GM04503 (cell line): ENCODE results near the gene PFDN4.
"Not testable (repeated sequence)": the region's sequence is repeated elsewhere in the genome, so short reads cannot be mapped to it uniquely, and the experiment has no call there.

ENCODE experiments used
- DNase-seq: peaks from one replicate; pipeline ENCODE4 v3.0.0-alpha.2; 2012; ENCODE audit warnings: low read depth

PFDN4 gene

DNA sequence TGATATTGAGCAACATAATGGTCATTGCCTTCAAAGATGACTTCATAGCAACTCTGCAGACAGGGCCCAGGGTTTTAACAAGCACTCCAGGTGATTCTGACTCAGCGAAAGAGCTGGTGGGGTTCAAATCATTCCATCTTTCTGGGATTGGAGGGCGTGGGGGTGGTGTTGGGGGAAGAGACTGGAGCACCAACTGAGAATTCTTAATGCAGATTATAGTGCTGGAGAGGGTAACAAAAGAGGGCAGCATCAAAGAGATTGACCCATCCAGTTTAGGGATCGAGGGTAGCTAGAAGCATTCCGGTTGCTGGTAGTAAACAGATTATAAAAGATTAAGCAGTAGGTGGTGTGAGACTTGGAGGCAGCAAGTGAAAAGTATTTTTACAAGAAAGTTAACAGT, 15.9 kb downstream of the PFDN4 start:
- no peak for DNase-seq

DNA sequence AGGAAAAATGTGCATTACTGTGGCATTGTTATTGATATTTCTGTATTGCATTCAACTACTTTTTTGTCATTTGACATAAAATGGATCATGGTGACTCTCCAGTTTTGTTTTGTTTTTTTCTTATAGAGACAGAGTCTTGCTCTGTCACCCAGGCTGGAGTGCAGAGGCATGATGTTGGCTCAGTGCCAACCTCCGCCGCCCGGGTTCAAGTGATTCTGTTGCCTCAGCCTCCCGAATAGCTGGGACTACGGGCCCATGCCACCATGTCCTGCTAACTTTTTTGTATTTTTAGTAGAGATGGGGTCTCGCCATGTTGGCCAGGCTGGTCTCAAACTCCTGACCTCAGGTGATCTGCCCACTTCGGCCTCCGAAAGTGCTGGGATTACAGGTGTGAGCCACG, 16.8 kb downstream of the PFDN4 start:
- DNase-seq, result not testable (repeated sequence)

DNA sequence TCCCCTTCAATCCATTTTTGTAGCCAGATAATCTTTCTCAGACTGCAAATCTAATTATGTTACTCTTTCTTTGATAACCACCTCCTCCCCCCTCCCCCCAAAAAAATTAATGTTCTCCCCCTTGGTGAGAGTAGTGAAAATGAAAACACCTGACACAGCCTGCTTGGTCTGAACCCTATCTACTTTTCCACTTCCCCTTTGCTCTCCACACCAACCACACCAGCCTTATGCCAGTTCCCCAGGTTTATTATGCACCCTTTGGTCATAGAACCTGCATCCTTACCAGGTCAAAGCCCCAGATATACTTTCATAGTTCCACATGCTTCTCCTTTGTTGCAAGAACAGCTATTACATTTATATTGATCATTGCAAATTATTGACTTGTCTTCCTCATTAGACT, 19.4 kb downstream of the PFDN4 start:
- no peak for DNase-seq

DNA sequence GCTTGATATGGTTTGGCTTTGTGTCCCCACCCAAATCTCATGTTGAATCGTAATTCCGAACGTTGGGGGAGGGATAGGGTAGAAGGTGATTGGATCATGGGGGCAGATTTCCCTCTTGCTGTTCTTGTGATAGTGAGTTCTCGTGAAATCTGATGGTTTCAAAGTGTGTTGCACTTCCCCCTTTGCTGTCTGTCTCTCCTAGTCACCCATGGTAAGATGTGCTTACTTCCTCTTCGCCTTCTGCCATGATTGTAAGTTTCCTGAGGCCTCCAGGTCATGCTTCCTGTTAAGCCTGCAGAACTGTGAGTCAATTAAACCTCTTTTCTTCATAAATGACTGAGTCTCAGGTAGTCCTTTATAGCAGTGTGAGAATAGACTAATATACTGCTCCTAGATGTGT, 19.9 kb downstream of the PFDN4 start:
- DNase-seq, result no peak

DNA sequence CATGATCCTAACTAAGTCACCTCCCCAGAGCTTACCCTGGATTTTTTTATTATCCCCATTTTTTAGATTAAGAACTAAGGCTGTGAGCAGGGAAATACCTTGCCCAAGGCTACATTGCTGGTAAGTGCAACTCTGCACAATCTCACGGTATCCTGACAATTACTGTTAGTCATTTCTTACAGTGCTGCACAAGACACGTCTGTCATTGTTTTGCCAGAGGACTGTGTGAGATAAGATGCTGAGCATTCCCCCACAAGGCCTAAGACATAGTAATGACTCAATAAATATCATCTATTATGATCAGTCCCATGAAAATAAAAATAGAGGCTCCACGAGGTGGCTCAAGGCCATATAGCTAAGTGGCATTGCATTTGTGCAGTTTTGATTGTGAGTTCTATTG, 21.0 kb downstream of the PFDN4 start:
- no peak for DNase-seq

DNA sequence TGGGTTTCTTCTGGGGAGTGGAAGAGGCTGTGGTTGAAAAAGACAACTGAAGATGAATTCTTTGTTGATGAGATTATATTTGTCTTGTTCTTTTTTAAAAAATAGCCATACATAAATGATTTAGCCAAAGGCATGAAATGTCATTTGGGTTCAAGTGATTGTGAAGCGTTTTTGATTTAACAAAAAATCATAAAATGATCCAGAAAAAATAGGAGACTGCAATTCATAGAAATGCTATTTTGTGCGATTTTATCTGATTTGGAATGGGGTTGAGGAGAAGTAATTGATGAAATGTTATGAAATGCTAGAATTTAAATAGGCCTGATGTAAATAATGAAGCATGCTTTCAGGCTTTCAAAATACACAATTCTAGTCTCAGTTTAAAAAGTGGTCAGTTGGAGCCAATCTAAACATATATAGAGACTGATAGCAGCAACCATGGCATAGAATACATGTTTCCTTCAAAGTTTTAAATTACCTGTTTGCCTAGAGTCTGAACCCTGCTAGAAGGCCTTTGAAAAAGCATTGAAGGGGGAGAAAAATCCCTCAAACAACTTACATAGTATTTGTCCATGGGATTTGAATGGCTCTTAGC, 21.8 kb downstream of the PFDN4 start:
- DNase-seq, result no peak

DNA sequence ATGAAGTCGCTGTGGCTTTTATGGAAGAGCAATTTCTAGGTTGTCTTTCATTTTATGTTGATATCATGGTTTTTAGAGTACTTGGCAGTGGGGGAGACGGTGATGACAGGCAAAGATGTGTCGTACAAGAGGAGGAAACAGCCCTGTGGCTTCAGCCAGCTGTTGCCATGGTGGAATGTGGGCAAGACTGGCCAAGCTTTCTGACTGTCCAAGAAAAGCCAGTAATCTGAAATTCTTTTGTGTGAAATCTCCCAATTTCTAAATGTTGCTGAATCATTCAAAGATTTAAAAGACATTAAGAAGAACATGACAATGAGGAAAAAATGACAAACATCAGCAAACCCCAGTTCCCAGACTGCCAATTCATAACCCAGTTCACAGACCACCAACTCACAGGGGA, 23.1 kb downstream of the PFDN4 start:
- no peak for DNase-seq

DNA sequence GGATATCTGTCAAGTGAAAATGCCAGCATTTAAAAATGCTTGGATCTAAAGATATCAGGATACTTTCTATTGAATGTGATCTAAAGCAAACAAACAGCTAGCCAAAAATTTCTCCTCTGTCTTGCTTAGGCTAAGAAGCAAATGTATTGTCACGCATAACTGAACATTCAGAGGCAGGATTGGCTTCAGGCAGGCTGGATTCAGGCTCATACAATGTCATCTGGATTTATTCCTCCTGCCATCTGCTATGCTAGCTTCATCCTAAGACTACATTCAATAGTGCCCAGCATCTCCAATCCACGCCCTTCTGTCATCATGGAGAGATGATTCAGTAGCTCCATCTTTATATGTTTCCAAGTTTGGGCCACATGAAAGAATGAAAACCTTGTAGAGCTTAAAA, 27.1 kb downstream of the PFDN4 start:
- DNase-seq, result no peak

DNA sequence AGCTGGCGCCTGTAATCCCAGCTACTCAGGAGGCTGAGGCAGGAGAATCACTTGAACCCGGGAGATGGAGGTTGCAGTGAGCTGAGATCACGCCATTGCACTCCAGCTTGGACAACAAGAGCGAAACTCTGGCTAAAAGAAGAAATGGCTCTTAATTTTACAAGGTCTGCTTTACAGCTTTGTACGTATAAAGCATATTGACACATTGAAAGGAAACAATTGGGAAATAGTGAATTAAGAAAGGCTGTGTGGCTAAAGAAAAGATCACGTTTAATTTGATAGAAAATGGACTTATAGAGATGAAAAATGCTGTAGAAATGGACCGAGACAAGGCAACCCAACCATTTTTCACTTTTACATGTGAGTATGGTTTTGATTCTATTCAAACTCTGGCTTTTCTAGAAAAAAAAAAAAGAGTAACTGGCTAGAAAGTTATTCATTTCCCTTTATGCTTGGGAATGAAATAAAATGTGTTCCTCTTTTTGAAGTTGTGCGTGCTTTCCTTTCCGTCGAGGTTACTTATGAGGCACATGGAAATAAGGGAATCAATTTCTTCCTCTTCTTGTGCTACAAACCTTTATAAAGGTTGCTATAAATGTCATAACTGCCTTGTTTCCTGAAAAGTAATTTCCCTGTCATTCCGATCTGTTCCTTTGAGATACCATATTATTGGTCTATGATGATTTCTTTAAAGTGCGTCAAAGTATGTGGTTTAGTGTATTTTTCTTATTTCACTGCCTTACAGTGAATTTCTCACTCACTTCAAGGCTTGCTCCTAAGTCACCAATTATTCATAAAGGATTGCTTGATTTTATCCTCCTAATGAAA, 29.4 kb downstream of the PFDN4 start:
- no peak for DNase-seq

DNA sequence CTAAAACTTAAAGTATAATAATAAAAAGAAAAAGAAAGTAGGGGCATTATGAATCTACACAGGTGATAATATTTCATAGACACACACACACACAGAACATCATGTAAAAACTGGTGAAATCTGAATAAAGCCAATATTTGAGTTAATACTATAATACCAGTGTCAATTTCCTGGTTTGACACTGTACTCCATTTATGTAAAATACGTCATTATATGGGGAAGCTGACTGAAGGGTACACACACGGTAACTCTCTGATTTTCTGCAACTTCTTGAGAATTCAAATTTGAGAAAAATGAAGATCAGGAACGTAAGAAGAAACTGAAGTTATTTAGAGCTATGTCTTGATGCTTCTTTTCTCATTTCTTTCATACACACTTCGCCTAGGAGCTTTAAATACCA, 36.2 kb downstream of the PFDN4 start:
- DNase-seq, result no peak

DNA sequence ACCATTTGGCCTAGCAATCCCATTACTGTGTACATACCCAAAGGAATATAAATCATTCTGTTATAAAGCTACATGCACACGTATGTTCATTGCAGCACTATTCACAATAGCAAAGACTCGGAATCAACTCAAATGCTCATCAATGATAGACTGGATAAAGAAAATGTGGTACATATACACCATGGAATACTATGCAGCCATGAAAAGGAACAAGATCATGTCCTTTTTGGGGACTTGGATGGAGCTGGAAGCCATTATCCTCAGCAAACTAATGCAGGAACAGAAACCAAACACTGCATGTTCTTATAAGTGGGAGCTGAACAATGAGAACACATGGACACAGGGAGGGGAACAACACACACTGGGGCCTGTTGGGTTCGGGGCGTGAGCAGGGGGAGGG, 40.8 kb downstream of the PFDN4 start:
- DNase-seq, result not testable (repeated sequence)

DNA sequence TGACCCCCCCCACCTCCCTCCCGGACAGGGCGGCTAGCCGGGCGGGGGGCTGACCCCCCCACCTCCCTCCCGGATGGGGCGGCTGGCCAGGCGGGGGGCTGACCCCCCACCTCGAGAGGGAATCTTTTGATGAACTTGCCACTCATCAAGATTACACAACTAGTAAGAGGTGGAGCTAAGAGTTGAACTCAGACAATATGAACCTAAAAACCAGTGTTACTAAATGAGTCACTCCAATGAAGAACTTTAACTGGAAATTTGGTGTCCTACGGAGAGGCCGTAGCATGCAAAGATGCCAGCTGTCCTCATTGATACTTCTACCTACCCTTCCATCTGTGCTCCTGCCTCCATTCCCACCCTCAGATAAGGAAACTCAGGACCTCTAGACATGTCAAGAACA, 42.8 kb downstream of the PFDN4 start:
- DNase-seq, result no peak

DNA sequence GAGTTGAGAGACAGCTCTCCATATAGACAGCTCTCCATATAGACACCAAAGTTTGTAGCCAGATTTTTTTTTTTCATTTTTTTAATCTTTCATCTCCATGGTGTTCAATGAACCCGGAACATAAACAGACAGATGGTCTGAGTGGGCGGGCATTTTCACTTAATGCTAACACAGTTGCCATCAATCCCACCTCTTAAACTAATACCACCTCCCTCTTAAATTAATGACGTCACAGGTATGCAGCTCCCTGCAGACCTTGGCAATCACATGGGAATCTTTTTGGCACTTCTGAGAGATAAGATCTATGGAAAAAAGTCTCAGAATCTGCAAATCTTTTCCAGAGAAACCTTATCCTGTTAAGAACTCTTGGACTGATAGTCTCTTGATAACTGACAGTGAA, 43.2 kb downstream of the PFDN4 start:
- DNase-seq, result no peak

DNA sequence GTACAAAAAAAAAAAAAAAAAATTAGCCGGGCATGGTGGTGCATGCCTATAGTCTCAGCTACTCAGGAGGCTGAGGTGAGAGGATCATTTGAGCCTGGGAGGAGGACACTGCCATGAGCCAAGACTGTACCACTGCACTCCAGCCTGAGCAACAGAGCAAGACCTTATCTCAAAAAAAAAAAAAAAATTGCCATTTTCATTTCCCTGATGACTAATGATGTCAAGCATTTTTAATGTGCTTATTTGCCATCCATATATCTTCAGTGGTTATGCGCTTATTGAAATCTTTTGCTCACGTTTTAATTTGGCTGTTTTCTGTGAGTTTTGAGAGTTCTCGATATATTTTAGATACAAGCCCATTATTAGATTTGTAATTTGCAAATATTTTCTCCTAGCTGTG, 46.7 kb downstream of the PFDN4 start:
- DNase-seq, result no peak

DNA sequence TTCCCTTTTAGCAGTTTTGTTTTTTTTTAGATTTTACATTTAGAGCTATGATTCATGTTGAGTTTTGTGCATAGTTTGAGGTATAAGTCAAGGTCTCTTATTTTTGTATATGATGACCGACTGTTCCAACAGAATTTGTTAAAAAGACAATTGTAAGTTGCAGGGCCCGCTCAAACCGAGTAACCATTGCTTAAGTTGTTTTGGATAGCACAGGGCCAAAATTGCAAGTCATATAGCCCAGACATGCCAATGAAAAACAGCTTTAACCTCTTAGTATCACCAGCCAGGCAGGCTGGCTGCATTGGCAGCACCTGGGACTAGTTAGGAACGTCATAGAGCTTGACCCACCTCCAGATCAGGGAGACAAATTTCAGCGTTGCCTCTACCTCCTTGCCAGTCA, 47.3 kb downstream of the PFDN4 start:
- no peak for DNase-seq

DNA sequence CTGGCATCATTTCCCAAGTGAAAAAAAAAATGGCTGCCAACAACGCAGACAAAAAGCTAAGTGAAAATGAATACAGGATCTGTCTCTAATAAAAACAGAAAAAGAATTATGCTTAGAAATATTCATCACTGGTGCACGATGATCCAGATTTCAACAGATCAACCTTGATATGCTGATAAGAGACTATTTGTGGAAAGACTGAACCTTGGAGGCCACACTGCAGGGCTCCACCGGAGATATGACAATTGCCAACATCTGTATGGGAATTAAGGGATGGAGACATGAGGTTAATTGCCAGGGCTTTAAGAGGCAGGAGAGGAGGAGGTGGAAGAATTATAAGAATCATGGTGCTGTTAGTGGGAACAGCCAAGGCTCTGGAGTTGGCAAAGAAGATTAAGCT, 48.3 kb downstream of the PFDN4 start:
- no peak for DNase-seq

DNA sequence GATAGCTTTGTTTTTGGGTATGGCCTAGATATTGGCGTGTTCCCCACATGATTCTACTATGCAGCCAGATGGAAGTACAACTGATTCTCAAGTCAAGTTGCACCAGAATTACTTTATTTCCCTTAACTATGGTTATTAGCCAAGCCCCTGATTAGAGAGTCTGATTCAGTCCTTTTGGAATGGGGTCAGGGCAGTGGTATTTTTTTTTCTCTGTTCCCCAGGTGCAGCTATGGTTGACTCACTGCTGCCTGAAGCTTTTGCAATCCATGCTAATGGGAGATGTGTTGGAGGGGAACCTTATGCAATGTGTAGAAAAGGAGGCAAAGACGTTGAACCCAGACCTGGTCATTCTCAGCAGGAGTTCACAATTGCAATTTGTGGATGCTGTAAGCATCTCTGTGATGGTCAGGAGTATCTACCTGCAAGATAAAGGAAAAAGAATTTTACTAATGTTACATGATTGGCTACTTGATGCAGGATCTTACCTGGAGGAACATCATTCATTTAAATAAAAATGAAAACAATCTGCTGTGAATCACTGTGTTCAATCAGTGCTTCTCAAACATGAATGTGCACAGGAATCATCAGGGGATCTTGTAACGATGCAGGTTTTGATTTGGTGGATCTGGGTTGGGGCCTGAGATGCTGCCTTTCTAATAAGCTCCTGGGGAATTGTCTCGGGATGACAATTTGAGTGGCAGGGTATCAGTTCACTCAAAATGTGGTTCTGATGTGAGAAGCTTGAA, 49.4 kb downstream of the PFDN4 start:
- DNase-seq, result no peak

DNA sequence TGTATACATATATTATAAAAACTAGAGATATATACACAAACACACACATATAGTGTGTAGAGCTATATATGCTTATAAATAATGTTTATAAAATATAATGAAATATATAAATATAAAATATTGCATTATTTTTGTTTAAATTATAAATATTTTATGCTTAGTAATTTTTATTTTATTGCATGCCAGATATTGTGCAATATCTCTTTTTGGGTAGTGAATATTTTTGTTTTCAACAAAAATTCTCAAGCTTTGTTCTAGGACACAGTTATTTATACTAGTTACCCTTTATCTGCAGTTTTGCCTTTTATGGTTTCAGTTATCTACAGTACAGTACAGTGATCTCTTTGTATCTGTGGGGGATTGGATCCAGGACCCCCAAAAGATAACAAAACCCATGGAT, 52.2 kb downstream of the PFDN4 start:
- DNase-seq, result no peak

DNA sequence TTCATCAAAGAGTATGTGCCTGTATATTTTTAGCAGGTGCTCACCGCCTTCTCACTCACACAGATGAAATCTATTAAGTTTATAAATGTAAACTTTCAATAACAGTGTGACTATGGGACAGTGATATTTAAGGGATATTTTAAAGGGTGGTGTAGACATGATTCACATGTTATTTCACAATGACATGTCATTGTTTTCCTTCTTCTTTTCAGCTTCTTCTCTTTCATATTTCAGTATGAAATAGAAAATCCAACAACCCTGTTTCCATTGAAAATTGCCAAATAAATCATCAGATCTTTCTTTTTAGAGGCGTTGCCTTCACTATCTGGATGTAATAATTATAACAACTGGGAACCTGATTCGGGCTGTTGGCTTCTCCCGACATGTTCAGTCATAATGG, 54.8 kb downstream of the PFDN4 start:
- DNase-seq, result no peak

DNA sequence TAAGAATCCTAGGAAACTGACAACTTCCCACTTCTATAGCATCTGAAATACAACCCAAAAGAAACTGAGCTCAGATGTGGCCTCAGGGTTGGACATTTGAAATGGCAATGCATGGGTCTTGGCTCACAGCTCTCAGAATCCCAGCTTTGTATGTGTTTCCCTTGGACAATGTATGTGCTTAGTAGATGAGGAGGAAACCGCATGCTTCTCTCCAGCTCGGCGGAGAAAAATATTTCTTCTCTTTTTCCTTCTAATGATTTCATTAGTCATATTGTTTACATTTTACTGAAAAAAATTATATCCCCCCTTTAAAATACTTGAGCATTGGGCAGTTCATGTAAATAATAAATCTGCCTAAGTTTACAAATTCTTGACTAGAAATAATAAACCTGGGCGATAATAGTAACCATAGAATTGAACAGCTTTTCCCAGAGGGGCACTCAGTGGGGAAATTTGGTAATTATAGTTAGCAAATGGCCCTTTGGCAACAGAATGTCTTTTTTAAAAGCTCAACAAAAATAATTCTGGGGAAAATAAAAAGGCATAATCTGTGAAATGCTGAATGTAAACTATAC, 55.3 kb downstream of the PFDN4 start:
- DNase-seq, result no peak

DNA sequence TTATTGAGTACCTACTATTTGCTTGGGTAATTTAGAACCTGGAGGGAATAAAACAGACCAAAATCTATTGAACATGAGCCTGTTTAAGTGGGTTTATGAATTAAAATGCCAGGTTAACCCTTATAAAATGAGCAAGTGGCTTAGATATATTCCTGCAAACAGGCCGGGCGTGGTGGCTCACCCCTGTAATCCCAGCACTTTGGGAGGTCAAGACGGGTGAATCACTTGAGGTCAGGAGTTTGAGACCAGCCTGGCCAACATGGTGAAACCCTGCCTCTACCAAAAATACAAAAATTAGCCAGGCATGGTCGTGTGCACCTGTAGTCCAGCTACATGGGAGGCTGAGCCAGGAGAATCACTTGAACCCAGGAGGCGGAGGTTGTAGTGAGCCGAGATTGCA, 57.9 kb downstream of the PFDN4 start:
- not testable (repeated sequence) for DNase-seq

DNA sequence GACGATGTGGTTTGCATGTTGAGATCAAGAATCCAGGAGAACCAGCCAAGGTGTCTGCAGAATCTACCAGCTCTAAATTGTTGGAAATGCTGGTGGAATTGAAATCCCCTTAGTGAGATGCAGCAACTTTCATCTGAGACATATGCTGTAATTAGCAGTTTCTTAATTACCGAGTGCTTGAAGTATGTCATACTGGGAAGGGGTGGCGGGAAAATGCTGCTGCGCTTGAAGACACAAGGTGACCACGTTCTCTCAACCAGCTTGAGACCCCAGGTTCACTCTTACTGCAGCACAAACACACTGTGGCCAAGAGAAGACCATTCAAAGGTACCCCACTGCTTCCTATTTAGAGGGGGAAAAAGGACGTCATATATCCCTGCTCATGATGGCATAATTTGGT, 59.0 kb downstream of the PFDN4 start:
- DNase-seq, result no peak

DNA sequence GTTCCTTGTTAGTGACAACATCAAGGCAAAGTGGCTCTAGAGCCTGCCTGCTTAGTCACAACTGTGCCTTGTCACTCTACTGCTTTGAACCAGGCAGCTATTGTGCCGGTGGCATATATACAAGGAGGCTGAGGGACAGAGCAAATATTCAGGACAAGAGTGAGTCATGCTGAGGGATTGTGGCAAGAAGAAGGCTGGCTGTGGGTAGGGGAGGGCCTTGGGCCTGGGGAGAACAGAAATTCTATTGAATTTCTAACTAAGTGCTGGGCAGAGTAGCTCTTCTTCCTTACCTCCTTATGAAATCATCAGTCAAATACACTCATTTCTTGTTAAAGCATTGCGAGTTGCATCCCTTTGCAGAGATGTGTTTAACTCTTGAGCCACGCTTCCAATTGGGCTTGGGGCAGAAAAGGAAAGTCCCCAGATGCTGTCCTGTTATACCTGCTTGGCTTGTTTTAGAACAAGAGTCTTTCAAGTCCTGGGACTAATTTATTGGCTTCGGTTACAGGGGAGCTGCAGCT, 59.7 kb downstream of the PFDN4 start:
- DNase-seq, result no peak
